HG03064 (cell line): ENCODE measurements around the gene GJD4.

Source experiments
- ATAC-seq: cut with Tn5 transposase; IDR thresholded peaks from one replicate; pipeline ENCODE4 v1.9.1; 2021; ENCODE audit warnings: low read depth; ENCODE audit not compliant: unreplicated experiment

Gene GJD4

GRCh38 chr10:35605191-35605590, at the start of gene GJD4:
TSS of gene GJD4 (plus strand) at chr10:35605341. CDS start at chr10:35605568, 227 bp downstream.
- ATAC-seq, result no peak

GRCh38 chr10:35555962-35556930, 48.9 kb upstream of the GJD4 start:
- ATAC-seq, result no peak

GRCh38 chr10:35558276-35558675, 46.9 kb upstream of the GJD4 start:
- ATAC-seq, result no peak

DNA sequence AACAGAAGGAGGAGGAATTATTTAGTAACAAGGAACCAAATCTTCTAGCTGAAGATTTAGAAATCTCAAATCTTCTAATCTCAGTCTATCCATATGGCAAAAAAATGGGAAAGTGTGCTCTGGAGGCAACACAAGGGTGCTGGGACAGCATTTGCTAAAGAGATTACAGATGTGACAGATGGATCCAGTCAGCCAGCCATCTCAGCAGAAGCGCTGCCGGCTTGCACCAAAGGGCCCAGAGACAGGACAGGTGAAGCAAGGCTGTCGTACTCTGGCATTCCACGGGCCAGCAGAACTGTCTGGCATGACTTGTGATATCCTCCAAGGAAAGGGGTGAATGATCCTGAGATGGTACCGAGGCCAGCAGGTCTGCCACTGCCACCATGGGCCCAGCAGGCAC, 45.7 kb upstream of the GJD4 start:
- ATAC-seq, result no peak

DNA sequence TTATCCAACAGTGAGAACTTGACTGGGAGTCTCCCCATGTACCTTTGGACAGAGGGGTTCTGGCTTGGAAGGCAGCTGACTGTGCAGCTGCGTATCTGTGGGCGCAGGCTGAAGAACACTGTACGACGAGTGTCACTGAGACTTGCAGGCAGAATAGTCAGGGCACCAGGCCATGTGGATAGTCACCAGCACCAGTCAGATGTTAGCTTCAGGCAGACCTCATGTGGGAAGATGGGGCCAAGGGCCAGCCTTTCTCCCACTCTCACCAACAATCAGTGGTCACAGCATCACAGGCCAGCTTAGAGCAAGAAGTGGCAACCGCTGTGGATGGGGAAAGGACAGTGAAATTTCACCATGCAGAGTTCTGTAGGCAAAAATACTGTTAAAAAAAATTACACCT, 43.4 kb upstream of the GJD4 start:
- ATAC-seq, result no peak

- no peak for ATAC-seq
These were observed 42.7 kb upstream of the GJD4 start for GRCh38 chr10:35562427-35562826.

- ATAC-seq, result no peak
These were observed 41.8 kb upstream of the GJD4 start for GRCh38 chr10:35563261-35563891.

GRCh38 chr10:35564341-35564968, 40.7 kb upstream of the GJD4 start:
- ATAC-seq, result no peak

- ATAC-seq, result no peak
These were observed 39.5 kb upstream of the GJD4 start for GRCh38 chr10:35565602-35566081.

GRCh38 chr10:35567951-35568350, 37.2 kb upstream of the GJD4 start:
- no peak for ATAC-seq

DNA sequence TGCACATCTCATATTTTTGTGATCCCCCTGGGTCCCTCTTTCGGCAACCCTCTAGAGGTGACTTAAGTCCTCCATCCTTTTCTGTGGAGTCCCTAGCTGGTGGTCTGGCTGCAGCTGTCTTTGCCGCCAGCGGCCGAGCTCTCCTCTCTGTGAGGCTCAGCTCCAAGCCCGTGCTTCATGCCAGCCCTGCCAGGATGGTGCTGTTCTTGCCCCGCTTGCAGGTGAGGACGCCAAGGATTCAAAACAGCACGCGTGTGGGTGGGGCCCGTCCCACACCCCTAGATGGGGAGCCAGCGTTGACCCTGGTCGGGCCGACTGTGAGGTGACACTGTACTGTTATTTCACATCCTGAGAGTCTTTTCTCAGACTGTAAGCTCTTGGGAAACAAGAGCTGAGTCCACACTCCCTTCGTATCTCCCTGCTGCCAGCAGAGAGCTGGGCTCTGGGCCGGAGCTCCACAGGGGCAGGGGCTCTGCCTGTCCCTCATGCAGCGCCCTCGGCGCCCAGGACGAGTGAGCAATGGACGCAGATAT, 36.6 kb upstream of the GJD4 start:
- no peak for ATAC-seq

DNA sequence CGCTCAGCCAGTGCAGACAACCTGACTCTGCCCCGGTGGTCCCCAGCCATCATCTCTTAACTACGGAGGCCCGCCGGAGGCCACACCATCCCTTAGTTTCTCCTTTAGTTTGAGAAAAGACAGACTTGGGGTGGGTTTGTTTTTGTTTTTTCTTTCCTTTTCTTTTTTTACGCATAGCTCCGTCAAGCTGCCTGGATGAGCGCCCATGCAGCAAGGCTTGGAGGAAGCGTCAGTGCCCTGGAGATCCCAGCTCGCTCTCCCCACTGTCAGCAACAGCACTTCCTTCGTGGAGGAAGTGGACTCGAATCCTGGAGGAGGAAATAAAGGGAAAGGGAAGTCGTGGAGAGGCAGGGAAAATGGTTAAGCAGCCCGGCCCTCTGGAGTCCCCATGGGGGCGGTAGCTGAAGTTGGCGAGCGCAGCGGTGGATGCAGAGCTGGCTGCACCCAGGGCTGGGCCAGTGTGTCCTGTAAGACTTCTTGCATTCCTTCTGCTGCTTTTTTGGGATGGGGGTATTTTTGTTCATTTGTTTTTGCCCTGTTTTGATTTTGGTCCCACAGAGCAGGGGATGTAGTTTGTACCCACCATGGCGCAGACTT, 35.9 kb upstream of the GJD4 start:
- no peak for ATAC-seq

DNA sequence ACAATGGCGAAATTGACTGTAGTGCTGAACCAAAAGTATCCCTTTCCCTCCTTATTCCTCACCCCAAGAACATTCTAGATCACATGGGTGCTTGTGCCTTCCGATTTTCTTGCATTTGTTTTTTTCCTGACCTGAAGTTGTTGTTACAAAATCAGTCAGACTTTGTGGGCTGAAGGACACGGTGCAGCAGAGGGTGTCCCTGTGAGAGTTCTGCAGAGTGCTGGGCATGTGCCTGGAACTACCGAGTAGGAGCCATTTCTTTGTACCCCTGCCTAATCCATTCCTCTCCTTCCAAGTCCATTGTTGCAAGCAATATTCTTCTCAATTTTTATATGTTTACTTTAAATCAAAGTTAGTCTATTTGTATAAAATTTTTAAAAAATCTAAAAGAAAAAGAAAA, 35.3 kb upstream of the GJD4 start:
- no peak for ATAC-seq

GRCh38 chr10:35570397-35570796, 34.7 kb upstream of the GJD4 start:
- ATAC-seq, result no peak

- ATAC-seq, result no peak
These were observed 32.6 kb upstream of the GJD4 start for GRCh38 chr10:35572583-35572982.

DNA sequence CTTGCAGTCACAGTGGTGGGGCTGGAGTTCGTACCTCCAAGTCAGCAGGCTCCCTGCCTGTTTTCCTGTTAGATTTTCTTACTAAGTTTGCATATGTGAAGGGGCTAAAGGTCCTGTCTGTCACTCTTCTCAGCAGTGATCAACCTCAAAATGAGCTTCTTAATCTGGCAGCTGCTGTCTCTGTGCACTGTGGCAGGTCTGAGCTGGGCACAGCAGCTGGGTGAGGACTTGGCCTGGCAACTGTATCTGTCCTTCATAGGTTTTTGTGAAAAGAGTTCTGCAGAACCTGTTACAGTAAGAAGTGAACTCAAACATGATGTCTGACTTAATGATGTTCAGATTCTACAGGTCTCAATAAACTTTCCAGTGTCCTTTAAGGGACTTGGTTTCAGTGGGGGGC, 31.3 kb upstream of the GJD4 start:
- ATAC-seq, result no peak

DNA sequence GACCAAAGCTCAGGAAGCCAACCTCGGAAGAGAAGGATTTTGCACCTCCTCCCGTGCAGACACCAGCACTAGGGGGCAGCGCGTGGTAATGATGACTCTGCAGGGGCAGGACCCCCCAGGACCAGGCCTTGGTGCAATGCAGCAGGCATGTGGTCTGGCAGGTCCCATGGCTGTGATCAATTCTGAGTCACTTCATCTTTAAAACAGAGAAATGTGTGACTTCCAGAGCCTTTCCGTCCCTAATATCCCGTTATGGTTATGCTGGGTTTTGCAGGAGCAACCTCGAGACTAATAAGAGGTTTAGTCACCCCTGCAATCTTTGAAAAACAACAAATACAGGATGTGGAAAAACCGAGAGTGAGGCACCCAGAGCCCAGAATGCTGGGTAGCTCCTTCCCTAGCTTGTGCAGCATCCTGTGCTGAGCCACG, 30.2 kb upstream of the GJD4 start:
- no peak for ATAC-seq

- ATAC-seq, result no peak
These were observed 29.5 kb upstream of the GJD4 start for GRCh38 chr10:35575640-35576039.

DNA sequence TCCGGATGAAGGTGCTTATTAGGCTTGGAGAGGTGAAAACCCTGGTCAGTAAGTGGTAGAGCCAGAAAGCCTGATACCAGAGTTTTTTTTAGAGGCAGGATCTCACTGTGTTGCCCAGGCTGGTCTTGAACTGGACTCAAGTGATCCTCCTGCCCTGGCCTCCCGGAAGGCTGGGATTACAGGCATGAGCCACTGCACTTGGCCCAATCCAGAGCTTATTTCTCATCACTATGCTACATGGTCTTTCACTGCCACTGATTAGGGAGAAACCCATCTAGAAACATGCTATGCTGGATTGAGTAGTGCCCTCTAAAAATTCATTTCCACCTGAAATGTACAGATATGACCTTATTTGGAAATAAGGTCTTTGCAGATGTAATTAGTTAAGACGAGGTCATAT, 28.4 kb upstream of the GJD4 start:
- no peak for ATAC-seq

DNA sequence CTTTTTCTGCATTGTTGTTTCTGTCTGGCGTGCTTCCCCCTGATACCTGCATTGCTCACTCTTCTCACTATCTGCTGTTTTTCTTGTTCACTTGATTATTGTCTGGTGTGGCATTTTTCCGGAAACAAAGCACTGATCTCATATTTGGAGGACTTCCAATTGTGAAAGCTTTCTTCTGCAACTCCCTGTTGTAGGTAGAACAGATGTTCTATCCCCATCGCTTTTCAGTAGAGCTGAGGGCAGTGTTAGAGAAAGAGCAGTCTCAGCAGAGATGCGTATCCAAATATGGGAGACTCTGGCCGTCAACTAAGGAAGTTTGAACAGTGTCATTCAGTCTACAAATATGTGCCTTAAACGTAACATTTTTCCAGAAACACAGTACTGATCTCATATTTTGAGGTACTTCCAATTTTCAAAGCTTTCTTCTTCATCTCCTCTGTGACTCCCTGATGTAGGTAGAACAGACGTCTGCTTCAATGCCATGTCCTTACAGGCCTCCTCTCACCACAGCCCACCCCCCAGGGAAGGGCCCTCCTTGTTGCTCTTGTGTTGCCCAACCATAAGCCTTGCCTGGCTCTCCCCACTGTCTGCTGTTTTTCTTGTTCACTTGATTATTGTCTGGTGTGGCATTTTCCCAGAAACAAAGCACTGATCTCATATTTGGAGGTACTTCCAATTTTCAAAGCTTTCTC, 27.1 kb upstream of the GJD4 start:
- ATAC-seq, result no peak
